Esophagus squamous epithelium (tissue), 5 donors: Measurements from ENCODE around the gene PRDX1. TPM values are rescaled to one million over a fixed set of nuclear protein-coding genes. Genes with fewer than 3 reads are reported as not detected.
A peak's percentile ranks its signal among the peaks of the same experiment; 100 is the strongest.

Experiments
- DNase-seq: peaks from one replicate; lab custom pipeline; 2025; lab: John Stamatoyannopoulos, UW
- H3K27ac ChIP-seq, 4 donors: fragments of 200-600 bp; sonication (generic); one replicate each; pipeline ENCODE4 v1.5.1; 2016 to 2019; ENCODE audit warnings: mild to moderate bottlenecking in 1 of 4
- H3K27me3 ChIP-seq, 4 donors: fragments of 200-600 bp; sonication (generic); 1 replicate in 3 of 4; 2 replicates in 1 of 4; pipeline versions ENCODE4 v1.5.1 to v1.6.0; 2017 to 2021; ENCODE audit warnings: antibody characterized with exemption in 1 of 4
- H3K36me3 ChIP-seq, 3 donors: fragments of 200-600 bp; sonication (generic); one replicate each; pipeline ENCODE4 v1.5.1; 2016 to 2019
- H3K4me1 ChIP-seq, 3 donors: fragments of 200-600 bp; sonication (generic); one replicate each; pipeline ENCODE4 v1.5.1; 2017 to 2019
- H3K4me3 ChIP-seq, 4 donors: fragments of 200-600 bp; sonication (generic); 1 replicate in 3 of 4; 2 replicates in 1 of 4; pipeline ENCODE4 v1.5.1; 2016 to 2019; ENCODE audit warnings: mild to moderate bottlenecking in 2 of 4, moderate library complexity in 1 of 4
- H3K9me3 ChIP-seq, 3 donors: fragments of 200-600 bp; sonication (generic); one replicate each; pipeline ENCODE4 v1.5.1; 2016 to 2019
- POLR2A ChIP-seq, 4 donors: fragments of 450-650 bp; IDR thresholded peaks; one replicate each; pipeline ENCODE4 v1.6.1; 2017; ENCODE audit warnings: antibody characterized with exemption in 4 of 4, mild to moderate bottlenecking in 4 of 4, moderate library complexity in 3 of 4
- WGBS, 2 donors: methylation state at CpG; one replicate each; pipeline ENCODE4 v1.1.5; 2018; 5-methylcytosine and 5-hydroxymethylcytosine counted together
- intact Hi-C: fragments of 100-400 bp; cut with DNase I; formaldehyde crosslinking; loops from one replicate; pipeline ENCODE4 v1.15.0; 2022
- total RNA-seq, 4 donors: library from RNA; depleted of rRNA; stranded (reverse); fragments of >200 nt; gene quantifications; one replicate each; pipeline ENCODE4 v1.1.0, GENCODE V29; 2016
- TF ChIP-seq, protein P1 (sequence below), 6 experiments: fragments of 450-650 bp in 4 of 6; fragments of 200-600 bp in 2 of 6; sonication (generic) in 2 of 6; IDR thresholded peaks; one replicate each; pipeline ENCODE4 v1.5.1; 2016 to 2019; ENCODE audit warnings: antibody characterized with exemption in 6 of 6, mild to moderate bottlenecking in 4 of 6, moderate library complexity in 4 of 6
- donor health status: DM: yes; HTN: yes; CAD: no.

Gene PRDX1
- total RNA-seq, 4 donors from 2014 or later = 531 to 1,461 (median 1,071) TPM

DNA sequence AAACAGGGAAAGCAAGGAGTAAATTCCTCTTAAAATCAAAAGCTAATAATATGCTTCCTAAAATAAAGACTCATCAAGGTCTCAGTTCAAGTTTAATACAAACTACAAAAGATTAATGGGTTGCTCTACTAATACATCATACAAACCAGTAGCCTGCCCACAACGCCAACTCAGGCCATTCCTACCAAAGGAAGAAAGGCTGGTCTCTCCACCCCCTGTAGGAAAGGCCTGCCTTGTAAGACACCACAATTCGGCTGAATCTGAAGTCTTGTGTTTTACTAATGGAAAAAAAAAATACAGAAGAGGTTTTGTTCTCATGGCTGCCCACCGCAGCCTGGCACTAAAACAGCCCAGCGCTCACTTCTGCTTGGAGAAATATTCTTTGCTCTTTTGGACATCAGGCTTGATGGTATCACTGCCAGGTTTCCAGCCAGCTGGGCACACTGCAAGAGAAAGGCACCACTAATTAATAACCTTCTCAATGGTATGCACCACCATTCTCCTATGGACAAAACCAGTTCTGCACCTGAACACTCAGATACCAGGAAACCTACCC lies 10.6 kb downstream of the PRDX1 start:
- Histone ChIP-seq H3K4me1 (peaks cover 0 to 44% (median 7%) of the 10 kb centered on the region in 3 donors), H3K27me3 (no peaks in the 10 kb centered on the region), H3K4me3 (no peak overlapping the region), H3K36me3 (peaks cover 49 to 83% (median 61%) of the 10 kb centered on the region in 3 donors), H3K9me3 (no peaks in the 10 kb centered on the region), H3K27ac (peak overlapping the region in 1 of 4 donors; percentile 10)
- intact Hi-C loops = no loop called here
- DNase-seq = no peak
- TF ChIP-seq POLR2A (IDR thresholded peaks at IDR 0.05) = no peak
- TF ChIP-seq, protein P1, sequence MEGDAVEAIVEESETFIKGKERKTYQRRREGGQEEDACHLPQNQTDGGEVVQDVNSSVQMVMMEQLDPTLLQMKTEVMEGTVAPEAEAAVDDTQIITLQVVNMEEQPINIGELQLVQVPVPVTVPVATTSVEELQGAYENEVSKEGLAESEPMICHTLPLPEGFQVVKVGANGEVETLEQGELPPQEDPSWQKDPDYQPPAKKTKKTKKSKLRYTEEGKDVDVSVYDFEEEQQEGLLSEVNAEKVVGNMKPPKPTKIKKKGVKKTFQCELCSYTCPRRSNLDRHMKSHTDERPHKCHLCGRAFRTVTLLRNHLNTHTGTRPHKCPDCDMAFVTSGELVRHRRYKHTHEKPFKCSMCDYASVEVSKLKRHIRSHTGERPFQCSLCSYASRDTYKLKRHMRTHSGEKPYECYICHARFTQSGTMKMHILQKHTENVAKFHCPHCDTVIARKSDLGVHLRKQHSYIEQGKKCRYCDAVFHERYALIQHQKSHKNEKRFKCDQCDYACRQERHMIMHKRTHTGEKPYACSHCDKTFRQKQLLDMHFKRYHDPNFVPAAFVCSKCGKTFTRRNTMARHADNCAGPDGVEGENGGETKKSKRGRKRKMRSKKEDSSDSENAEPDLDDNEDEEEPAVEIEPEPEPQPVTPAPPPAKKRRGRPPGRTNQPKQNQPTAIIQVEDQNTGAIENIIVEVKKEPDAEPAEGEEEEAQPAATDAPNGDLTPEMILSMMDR (IDR thresholded peaks at IDR 0.05) = no peak
- WGBS, 2 donors = 78 to 90% methylated on average over 4 of the region's 4 CpGs

DNA sequence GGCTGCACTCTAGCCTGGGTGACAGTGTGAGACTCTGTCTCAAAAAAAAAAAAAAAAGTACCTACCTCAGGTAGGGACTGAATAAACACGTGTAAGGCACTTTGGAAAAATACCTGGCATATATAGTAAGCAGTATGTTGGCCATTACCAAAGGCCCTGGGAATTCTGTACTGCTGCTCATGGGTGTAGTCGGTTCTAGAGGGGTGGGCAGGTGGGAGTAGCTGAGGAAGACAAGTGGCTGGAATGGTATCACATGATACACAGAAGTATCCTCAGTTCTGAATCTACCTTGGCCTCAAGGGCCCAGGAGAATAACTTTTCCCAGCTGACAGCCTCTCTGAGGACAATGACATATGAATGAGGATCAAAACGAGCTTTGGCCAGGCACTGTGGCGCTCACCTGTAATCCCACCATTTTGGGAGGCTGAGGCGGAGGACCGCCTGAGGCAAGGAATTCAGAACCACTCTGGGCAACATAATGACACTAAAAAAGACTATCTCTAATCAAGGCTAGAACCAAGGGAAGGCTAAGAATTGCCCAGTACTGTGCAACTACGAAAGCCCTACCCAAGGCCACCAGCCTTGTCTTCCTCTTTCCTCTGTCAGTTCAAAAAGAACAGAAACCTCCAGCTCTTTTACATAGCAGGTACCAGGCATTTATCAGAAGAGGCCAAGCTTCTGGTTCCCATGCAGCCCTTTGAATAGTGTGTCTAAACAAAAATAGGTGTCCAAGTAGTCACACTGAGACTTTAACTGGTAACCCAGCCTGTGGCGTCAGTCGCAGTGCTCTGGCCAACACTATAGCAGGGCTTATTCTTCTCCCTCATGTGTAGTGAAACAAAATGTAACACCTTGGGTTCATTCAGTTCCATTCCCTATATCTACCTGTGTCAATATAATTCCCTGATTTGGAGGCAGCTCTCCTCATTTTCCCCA lies 11.4 kb downstream of the PRDX1 start:
- Histone ChIP-seq H3K27ac (no peak overlapping the region), H3K27me3 (no peaks in the 10 kb centered on the region), H3K9me3 (no peaks in the 10 kb centered on the region), H3K36me3 (peaks cover 43 to 75% (median 59%) of the 10 kb centered on the region in 3 donors), H3K4me3 (no peak overlapping the region), H3K4me1 (peaks cover 0 to 38% (median 4%) of the 10 kb centered on the region in 3 donors)
- intact Hi-C loops = no loop called here
- no peak for DNase-seq
- WGBS, 2 donors = 50 to 58% methylated on average over 7 to 9 of the region's 9 CpGs
- no peak for TF ChIP-seq POLR2A (IDR thresholded peaks at IDR 0.05)
- TF ChIP-seq, protein P1 (IDR thresholded peaks at IDR 0.05) = no peak

DNA sequence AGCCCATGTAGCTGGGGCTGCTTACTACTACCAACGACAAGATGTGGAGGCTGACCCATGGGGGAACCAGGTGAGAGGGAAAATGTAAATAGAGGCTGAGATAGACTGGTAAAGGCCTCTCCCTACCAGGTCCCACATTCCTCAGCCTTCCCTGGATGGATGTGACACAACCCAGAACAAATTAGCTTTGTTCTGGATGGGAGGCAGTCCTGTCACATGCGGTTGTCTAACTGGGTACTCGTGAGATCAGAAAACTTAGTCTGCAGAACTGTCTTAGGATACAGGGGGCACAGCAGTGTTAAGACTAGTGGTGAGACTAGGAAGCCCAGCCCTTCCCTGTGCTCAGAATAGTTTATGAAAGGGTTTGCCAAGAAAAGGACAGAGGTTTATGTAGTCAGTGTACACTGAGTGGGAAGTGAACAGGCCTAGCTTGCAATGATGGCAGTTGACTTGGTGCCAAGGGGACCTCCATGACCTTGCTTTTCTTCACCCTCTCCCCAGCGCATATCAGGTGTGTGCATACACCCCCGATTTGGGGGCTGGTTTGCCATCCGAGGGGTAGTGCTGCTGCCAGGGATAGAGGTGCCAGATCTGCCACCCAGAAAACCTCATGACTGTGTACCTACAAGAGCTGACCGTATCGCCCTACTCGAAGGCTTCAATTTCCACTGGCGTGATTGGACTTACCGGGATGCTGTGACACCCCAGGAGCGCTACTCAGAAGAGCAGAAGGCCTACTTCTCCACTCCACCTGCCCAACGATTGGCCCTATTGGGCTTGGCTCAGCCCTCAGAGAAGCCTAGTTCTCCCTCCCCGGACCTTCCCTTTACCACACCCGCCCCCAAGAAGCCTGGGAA lies 13.2 kb downstream of the PRDX1 start:
- WGBS, 2 donors = 56 to 73% methylated on average over 5 to 11 of the region's 15 CpGs

DNA sequence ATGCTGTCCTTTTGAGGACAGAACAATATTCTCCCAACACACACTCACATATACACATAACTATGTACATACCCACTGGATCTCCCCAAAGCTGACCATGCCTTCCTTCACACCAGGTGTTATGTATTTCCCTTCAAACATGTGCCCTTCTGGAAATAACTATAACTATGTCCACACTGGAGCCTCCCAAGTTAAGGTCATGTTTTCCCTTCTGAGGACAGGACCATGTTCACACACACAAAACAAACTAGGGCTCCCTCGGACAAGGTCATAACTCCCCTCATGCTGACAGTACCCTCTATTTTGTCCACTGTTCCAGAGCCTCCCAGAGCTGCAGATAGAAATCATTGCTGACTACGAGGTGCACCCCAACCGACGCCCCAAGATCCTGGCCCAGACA lies 13.8 kb downstream of the PRDX1 start:
- peak overlapping the region in 2 of 4 donors; percentile 5 to 22 for H3K27ac ChIP-seq
- no peaks in the 10 kb centered on the region for H3K9me3 ChIP-seq
- H3K36me3 ChIP-seq = peaks cover 32 to 51% (median 37%) of the 10 kb centered on the region in 3 donors
- no peak for DNase-seq
- H3K4me1 ChIP-seq = peaks cover 0 to 15% (median under 1%) of the 10 kb centered on the region in 3 donors
- no peak overlapping the region for H3K4me3 ChIP-seq
- TF ChIP-seq, protein P1 (IDR thresholded peaks at IDR 0.05) = no peak
- TF ChIP-seq POLR2A (IDR thresholded peaks at IDR 0.05) = no peak
- intact Hi-C loops = loop anchor here (5.0 kb wide), 1 partner anchor 59 kb away; no protein-coding TSS in a partner anchor
- no peaks in the 10 kb centered on the region for H3K27me3 ChIP-seq
- WGBS, 2 donors = 77 to 78% methylated on average over 4 of the region's 4 CpGs

More for the DNA sequence above, 13.2 kb downstream of the PRDX1 start:
- Histone ChIP-seq H3K4me3 (no peak overlapping the region), H3K36me3 (peaks cover 36 to 57% (median 43%) of the 10 kb centered on the region in 3 donors), H3K4me1 (peaks cover 0 to 21% (median 4%) of the 10 kb centered on the region in 3 donors), H3K27me3 (no peaks in the 10 kb centered on the region), H3K9me3 (no peaks in the 10 kb centered on the region), H3K27ac (peak overlapping the region in 3 of 4 donors; percentile 5 to 40 (median 22))
- intact Hi-C loops = loop anchor here (5.0 kb wide), 1 partner anchor 59 kb away; no protein-coding TSS in a partner anchor
- no peak for TF ChIP-seq POLR2A (IDR thresholded peaks at IDR 0.05)
- TF ChIP-seq, protein P1 (IDR thresholded peaks at IDR 0.05) = peak in 2 of 6 experiments; percentile 24 to 46
- DNase-seq = no peak
